GM12865 (cell line): ENCODE results near the gene PROSER2.

Experiments
- DNase-seq: peaks from one replicate; pipeline ENCODE4 v3.0.0; 2010; ENCODE audit warnings: low read depth
- H3K4me3 ChIP-seq: 2 replicates; pipeline ENCODE4 v1.5.1; 2011; ENCODE audit warnings: mild to moderate bottlenecking, low read depth, low read length, control low read depth
- TF ChIP-seq, protein P1 (sequence below): IDR thresholded peaks from 2 replicates; pipeline ENCODE4 v1.5.1; 2011; ENCODE audit warnings: low read length, control low read depth, low read depth, inconsistent platforms; ENCODE audit not compliant: insufficient read depth; ENCODE audit errors: missing control alignments

Gene PROSER2

DNA sequence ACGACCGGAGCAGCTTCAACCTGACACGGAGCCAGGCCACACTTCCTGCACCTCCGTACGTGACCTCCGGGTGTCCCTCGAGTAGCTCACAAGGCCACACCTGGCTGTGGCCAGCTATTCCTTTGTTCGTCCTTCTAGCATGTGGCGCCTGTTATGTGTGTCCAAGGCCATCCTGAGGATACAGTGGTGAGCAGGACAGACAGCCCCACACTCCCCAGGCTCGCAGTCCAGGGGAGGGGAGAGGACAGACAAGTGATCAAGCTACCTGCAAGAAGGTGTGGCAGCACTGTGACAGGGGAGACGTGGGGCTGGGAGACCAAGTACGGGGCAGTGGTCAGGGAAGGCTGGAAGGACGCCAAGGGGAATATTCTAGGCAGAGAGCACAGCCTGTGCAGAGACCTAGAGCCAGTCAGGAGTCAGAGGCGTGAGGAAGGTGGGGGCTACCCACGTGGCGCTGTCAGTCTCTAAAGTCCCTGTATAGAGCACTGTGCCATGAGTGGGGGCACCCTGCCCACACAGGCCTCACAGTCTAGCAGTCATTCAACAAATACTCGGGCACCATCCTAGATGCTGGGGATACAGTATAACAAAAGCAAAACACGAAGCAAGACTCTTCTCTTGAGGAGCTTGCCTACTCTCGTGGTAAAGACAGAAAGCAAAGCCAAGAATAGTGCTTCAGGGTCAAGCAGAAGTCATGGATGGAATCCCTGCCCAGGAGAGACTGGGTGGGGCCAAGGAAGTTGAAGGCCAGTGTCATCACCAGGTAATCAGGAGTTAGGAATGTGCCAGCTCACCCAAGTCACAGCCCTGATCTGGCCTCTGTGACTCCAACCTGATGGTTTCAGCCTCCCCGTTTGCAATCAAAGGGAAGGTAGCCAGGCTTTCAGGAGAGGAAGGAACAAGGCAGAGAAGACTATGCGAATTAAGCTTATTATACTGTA, 58.6 kb downstream of the PROSER2 start:
- H3K4me3 ChIP-seq = no peak overlapping the region
- TF ChIP-seq, protein P1, sequence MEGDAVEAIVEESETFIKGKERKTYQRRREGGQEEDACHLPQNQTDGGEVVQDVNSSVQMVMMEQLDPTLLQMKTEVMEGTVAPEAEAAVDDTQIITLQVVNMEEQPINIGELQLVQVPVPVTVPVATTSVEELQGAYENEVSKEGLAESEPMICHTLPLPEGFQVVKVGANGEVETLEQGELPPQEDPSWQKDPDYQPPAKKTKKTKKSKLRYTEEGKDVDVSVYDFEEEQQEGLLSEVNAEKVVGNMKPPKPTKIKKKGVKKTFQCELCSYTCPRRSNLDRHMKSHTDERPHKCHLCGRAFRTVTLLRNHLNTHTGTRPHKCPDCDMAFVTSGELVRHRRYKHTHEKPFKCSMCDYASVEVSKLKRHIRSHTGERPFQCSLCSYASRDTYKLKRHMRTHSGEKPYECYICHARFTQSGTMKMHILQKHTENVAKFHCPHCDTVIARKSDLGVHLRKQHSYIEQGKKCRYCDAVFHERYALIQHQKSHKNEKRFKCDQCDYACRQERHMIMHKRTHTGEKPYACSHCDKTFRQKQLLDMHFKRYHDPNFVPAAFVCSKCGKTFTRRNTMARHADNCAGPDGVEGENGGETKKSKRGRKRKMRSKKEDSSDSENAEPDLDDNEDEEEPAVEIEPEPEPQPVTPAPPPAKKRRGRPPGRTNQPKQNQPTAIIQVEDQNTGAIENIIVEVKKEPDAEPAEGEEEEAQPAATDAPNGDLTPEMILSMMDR = no peak
- no peak for DNase-seq

DNA sequence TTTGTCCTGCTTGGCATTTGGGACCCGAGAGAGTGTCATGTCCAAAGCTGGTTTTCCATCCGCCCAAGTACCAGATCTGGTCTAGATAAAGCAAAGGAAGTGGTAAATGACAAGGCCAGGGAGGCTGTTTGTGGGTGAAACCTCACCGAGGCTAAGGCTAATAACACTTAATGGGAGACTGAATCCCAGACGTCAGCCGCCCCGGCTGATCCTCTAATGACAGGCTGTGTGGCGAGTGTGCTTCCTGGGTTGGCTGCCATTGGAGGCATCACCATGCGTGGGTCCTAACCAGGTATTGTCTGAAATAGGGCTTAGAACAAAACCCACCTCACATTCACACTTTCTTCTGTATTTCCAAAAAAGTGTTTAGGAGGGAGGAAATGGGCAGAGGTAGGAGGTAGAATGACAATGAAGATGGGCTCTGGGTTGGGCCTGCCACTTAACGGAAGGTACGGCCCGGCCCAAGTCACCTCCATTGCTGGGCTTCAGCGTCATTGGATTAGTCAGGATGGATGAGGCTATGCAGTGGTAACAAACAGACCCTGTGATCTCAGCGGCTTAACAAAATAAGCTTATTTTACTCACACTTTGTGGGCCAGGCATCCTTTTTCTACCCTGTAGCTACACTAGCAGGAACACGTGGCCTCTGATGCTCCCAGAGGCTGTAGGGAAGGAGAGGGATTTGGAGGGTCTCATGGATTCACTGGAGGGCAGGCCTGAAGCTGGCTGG, 59.7 kb downstream of the PROSER2 start:
- DNase-seq = no peak
- TF ChIP-seq, protein P1 = no peak
- H3K4me3 ChIP-seq = no peak overlapping the region

DNA sequence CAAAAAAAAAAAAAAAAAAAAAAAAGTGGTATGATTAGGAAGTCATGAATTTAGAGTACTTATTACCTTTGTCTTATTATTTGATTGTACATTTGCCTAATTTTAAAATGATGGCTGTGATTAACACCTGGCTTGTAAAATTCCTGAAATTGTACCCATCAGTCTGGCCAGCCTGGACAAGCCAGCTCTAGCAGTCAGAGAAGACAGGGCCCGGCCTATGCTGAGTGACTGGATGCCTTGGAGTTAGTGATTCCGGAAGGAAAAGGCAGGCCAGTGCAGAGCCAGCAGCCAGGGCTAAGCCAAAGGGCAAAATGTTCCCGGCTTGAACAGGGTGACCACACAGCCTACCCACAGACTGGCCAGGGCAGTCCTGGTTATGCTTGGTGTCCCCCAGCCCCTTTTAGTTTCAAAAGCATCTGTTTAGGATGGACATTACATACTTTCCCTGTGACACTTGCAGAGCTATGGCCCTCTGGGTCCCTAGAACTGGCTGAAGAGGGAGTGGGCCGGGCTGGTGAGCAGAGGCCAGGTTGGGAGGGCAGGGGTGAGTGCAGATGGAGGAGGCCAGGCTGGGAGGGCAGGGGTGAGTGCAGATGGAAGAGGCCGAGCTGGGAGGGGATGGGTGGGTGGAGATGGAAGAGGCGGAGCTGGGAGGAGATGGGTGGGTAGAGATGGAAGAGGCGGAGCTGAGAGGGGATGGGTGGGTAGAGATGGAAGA, 61.7 kb downstream of the PROSER2 start:
- no peak overlapping the region for H3K4me3 ChIP-seq
- TF ChIP-seq, protein P1 = no peak
- no peak for DNase-seq

DNA sequence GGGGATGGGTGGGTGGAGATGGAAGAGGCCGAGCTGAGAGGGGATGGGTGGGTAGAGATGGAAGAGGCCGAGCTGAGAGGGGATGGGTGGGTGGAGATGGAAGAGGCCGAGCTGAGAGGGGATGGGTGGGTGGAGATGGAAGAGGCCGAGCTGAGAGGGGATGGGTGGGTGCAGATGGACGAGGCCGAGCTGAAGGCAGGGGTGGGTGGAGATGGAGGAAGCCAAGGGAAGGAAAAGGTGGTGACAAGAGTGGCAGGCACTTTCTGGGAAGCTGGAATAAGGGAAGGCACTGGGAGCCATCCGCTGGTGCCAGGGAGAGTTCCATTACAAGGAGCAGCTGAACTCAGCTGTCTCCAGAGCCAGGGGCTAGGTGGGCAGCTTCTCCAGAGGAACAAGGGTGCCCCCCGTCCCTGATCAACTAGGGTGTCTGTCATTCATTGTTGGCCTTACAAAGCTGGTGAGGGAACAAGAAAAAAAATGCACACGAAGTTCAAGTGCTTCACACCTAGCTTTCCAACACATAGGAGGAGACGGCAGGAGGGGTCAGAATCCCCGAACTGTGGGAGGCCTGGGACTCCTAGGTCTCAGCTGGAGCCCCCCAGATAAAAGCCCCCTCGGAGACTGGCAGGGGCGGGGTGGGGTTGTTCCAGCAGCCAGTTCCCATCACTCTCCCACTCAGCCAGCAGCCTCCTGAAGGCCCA, 62.4 kb downstream of the PROSER2 start:
- H3K4me3 ChIP-seq = no peak overlapping the region
- DNase-seq = no peak
- TF ChIP-seq, protein P1 = no peak

DNA sequence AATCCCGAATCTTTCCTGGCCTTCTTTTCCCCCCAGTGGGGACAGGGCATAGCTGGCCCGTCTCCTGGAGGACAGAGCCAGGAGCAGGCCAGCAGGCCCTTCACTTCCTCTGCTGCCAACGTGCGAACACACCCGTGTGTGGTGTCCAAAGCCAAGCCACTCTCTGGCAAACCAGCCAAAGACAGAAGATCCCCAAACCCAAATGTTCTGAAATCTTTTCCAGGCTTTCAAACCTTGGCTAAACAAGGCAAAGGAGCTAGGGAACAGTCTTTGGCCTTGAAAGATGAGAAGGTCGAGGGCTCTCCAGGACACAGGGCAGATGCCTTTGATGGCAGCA, 63.0 kb downstream of the PROSER2 start:
- TF ChIP-seq, protein P1 = no peak

DNA sequence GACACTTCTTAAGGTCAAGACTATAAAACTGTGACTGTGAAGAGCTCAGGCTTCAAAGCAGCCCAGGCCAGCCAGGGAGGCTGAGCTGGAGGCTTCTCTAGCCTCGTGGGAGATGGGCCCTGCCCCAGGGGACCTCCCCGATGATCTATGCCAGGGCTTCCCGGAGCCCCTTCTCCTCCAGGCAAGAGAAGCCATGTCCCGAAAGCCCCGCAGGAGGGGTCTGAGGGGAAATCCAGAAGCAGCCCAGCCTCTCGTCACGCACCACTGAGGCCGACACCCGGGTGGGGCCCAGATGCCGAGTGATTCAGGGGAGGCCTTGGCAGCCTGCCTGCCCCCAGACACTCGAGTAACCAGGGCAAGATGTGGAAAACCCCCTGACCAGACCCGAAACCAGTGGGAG, 63.7 kb downstream of the PROSER2 start:
- peak; percentile 77 for DNase-seq
- TF ChIP-seq, protein P1 = no peak
- no peak overlapping the region for H3K4me3 ChIP-seq

More for the DNA sequence above, 63.0 kb downstream of the PROSER2 start:
- DNase-seq = no peak
- no peak overlapping the region for H3K4me3 ChIP-seq
